ENCODE data around the gene SEPTIN12. TPM values are rescaled to one million over a fixed set of nuclear protein-coding genes. Genes with fewer than 3 reads are reported as not detected.

Gene SEPTIN12, protein sequence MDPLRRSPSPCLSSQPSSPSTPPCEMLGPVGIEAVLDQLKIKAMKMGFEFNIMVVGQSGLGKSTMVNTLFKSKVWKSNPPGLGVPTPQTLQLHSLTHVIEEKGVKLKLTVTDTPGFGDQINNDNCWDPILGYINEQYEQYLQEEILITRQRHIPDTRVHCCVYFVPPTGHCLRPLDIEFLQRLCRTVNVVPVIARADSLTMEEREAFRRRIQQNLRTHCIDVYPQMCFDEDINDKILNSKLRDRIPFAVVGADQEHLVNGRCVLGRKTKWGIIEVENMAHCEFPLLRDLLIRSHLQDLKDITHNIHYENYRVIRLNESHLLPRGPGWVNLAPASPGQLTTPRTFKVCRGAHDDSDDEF
- total RNA-seq, result not detected in 2 replicates

DNA sequence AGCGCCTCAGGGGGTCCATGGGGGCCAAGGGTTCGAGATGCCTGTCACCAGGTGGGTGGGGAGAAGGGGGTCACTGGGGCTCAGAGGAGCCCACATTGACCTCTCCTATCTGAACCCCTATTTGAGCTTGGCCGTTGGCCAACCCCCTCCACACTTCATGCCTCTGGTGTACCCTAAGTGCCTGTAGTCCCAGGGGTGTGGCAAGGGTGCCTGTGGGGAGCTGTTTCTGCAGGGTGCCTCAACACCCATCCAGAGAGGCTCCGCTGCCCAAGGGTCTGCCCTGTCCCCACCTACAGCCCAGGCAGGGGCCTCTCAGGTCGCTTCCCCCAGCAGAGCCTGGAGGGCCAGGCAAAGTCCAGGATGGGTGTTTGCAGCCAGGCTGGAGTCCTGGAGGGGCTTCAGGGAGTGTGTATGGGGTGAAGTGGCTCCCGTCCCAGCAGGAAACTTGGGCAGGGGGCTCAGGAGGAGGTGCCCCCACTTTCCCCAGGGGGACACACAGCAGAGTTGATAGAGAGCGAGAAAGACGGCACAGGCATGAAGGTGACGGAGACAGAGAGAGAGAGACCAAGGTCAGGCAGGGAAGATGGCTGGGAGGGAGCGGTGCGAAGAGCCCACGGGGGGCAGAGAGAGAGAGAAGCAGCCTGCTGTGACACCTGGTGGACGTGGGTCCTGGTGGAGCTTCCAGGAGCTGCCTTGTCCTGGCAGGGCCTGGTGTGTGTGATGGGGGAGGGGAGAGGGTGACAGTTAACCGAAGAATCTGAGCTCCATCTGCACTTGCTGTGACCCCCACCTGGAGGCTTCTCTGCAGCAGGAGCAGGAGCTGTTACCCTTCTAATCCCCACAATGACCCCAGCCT, at the start of gene SEPTIN12:
Gene SEPTIN12 (minus strand): TSS at position 719 of the 856 bp plus-strand sequence. CDS start 700 bp downstream, at position 19.

DNA sequence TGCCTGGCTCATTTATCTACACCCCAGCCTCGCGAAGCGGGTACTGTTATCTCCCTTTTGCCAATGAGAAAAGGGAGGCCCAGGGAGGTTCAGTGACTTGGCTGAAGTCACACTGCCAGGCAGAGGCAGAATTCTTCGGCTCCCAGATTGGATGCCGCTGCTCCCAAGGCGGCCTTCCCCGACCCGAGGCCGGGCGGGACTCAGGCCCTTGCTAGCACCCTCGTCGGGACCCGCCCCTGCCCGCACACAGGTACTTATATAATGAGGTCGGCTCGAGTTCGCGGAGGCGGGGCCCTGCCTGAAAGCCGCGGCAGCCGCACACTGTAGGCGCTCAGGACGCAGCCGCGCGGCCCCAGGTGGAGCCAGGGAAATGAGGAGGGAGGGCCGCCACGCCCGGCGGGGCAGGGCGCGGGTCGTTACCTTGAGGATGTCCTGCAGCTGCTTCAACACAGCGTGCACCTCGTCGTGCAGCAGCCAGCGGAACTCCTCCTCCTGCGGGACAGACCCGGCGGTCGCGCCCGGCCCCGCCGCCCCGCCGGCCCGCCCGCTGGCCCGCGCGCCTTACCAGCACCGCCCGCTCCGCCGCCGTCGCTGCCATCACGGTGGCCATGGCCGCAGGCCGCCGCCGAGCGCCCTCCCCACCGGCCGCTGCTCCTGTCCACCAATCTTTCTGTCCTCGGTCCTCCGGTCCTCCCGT, 14.0 kb upstream of the SEPTIN12 start, which contains the start of gene ROGDI:
Gene ROGDI (minus strand): TSS at position 672 of the 697 bp plus-strand sequence. CDS start 62 bp downstream, at position 610.

DNA sequence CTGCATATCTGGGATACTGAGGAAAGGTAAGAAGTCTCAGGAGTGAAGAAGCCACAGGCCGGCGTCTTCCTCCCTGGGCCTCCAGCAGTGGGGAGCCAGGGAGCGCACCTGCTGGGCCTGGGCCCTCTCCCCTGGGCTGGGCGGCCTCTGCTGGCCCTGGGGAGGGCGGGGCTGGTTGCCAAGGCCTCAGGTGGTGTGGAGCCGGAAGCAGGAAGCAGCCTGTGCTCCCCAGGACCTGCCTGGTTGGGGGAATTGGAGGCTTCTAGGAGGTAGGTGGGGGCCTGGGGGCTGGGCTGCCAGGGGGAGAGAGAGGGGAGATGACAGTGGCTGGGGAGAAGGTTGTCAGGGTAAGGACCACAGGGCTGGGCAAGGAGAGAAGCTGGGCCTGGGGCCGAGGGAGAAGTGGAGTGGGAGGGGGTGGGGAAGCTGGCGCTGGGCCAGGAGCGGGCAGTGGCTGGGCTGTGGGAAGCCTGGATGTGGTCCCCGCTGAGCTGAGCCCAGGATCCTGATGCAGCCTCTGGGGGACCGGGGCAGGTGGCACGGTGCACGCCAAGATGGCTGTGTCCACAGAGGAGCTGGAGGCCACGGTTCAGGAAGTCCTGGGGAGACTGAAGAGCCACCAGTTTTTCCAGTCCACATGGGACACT, 7.2 kb upstream of the SEPTIN12 start, which contains the start of gene SMIM22:
Gene SMIM22 (plus strand): TSS at position 189 of the 647 bp plus-strand sequence. CDS start 366 bp downstream, at position 555.

DNA sequence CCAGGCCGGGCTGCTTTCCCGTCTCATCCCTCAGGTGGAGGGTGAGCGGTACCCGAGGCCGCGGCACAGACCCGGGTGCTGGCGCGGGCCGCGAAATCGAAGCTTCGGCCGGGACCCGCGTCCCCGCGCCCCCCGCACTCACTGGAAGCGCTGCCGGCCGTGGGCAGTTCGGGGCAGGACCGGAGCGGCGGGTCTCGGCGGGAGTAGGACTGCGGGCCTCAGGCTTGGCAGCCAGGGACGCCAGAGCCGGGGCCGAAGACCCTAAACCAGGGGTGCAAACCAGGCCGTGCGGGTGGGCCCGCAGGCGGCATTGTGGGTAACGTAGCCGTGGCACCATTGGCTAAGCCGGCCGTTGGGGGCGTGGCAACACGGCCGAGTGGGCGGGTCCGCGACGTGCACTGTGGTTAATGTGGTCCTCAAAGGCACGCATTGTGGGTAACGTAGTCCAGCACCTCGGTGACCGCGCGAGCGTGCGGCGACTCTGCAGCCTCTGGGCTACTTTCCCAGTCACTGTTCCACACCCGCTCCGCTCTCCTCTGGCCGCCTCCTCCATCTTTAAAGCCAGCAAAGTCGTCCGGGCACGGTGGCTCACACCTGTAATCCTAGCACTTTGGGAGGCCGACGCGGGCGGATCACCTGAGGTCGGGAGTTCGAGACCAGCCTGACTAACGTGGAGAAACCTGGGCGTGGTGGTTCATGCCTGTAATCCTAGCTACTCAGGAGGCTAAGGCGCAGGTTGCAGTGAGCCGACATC, 21.1 kb downstream of the SEPTIN12 start, which contains the start of gene ZNF500:
Gene ZNF500 (minus strand): TSS at position 288 of the 754 bp plus-strand sequence. CDS start 1,184 bp downstream, outside the sequence.

DNA sequence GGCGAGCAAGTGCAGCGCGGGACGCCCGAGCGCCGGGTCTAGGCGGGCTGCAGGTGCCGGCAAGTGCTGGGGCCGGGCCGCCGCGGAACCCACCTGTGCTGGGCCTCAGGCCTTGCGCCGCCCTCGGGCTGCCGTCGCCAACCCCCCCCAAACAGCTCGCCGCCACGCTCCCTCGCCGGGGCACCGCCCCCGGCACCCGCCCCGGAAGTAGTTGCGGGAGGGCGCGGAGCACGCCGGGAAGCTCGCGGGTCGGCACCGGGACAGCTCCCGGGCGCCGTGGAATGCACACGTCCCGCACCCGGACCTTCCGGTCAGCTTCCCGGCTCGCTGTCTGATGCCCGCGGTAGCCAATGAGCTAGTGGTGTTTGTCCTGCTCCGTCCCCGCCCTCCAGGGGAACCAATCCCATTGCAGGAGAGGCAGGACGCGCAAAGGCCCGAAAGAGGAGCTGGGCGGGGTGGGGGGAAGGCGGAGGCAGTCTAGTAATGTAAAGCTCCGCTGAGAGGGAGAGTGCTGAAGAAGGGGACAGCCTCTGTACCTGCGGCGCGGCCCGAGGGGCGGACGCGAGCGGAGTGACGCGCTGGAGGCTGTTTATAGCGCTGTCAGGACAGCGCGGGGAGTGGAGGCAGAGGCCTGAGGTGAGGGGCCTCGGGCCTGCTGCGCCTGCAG, 53.9 kb downstream of the SEPTIN12 start, which contains the start of the genes ANKS3 and DNAAF8:
Gene ANKS3 (minus strand): TSS at position 209 of the 667 bp plus-strand sequence. CDS start 4,122 bp downstream, outside the sequence.
Gene DNAAF8 (plus strand): TSS at position 475 of the 667 bp plus-strand sequence. CDS start 1,978 bp downstream, outside the sequence.

Other genes starting within 250 kb of the SEPTIN12 start
- gene CDIP1, start 249.6 kb downstream of the SEPTIN12 start, total RNA-seq, result 9.4 and 15.1 TPM in 2 replicates
- under 0.01 TPM in 1 of 2 replicates, not detected in the other for gene C16orf96, start 232.0 kb downstream of the SEPTIN12 start, total RNA-seq
- gene UBALD1, start 173.5 kb downstream of the SEPTIN12 start, total RNA-seq, result 5.5 and 6.3 TPM in 2 replicates
- gene MGRN1, start 163.5 kb downstream of the SEPTIN12 start, total RNA-seq, result 10.2 and 15.4 TPM in 2 replicates
- gene NUDT16L1, start 94.8 kb downstream of the SEPTIN12 start, total RNA-seq, result 21.7 and 31.5 TPM in 2 replicates
- gene ANKS3, start 54.1 kb downstream of the SEPTIN12 start, total RNA-seq, result 15.1 and 18.8 TPM in 2 replicates
- gene DNAAF8, start 53.8 kb downstream of the SEPTIN12 start, total RNA-seq, result under 0.01 TPM in 1 of 2 replicates, not detected in the other
- 4.7 and 8.4 TPM in 2 replicates for gene ZNF500, start 21.2 kb downstream of the SEPTIN12 start, total RNA-seq
- 5.5 and 16.4 TPM in 2 replicates for gene SMIM22, start 7.0 kb upstream of the SEPTIN12 start, total RNA-seq
- gene ROGDI, start 14.3 kb upstream of the SEPTIN12 start, total RNA-seq, result 15.3 and 20.7 TPM in 2 replicates
- gene GLYR1, start 58.9 kb upstream of the SEPTIN12 start, total RNA-seq, result 41.0 and 48.6 TPM in 2 replicates
- 27.5 TPM in 2 replicates for gene UBN1, start 59.1 kb upstream of the SEPTIN12 start, total RNA-seq
- 88.0 and 150 TPM in 2 replicates for gene PPL, start 148.8 kb upstream of the SEPTIN12 start, total RNA-seq
- under 0.01 and 0.43 TPM in 2 replicates for gene SEC14L5, start 170.0 kb upstream of the SEPTIN12 start, total RNA-seq
- 16.6 and 17.9 TPM in 2 replicates for gene NAGPA, start 245.6 kb upstream of the SEPTIN12 start, total RNA-seq